Activated CD8-positive, alpha-beta T cell treated with anti-CD3 and anti-CD28 coated beads for 36 hours (primary cell): ENCODE measurements around the gene CD274. TPM values are rescaled to one million over a fixed set of nuclear protein-coding genes. Genes with fewer than 3 reads are reported as not detected.
A peak's percentile ranks its signal among the peaks of the same experiment; 100 is the strongest.

Experiments used
- ATAC-seq: fragments of 200-7000 bp; cut with Tn5 transposase; one replicate; pipeline ENCODE4 v1.10.0; 2021; ENCODE audit warnings: mild to moderate bottlenecking, moderate library complexity
- CTCF ChIA-PET: fragments of 350-600 bp; sonication (Branson Sonifier 250); formaldehyde crosslinking; loops from one replicate; lab custom pipeline; 2021; ENCODE audit warnings: antibody characterized with exemption; lab: Charles Lee
- POLR2A ChIA-PET: fragments of 350-600 bp; sonication (Branson Sonifier 250); formaldehyde crosslinking; loops from one replicate; lab custom pipeline; 2021; ENCODE audit warnings: antibody characterized with exemption; lab: Charles Lee
- DNase-seq: peaks from one replicate; pipeline ENCODE4 v3.0.0-alpha.2; 2020
- H3K27ac Mint-ChIP-seq: one replicate; pipeline ENCODE4 v1.8.0; 2021; ENCODE audit warnings: mild to moderate bottlenecking, mixed read lengths
- H3K27me3 Mint-ChIP-seq: one replicate; pipeline ENCODE4 v1.8.0; 2021; ENCODE audit warnings: mixed read lengths
- H3K36me3 Mint-ChIP-seq: one replicate; pipeline ENCODE4 v1.8.0; 2021; ENCODE audit warnings: low read depth, mixed read lengths
- H3K4me1 Mint-ChIP-seq: one replicate; pipeline ENCODE4 v1.8.0; 2021; ENCODE audit warnings: low read depth, mixed read lengths
- H3K4me3 Mint-ChIP-seq: one replicate; pipeline ENCODE4 v1.8.0; 2021; ENCODE audit warnings: mild to moderate bottlenecking, moderate library complexity, mixed read lengths
- H3K9me3 Mint-ChIP-seq: one replicate; pipeline ENCODE4 v1.8.0; 2021; ENCODE audit warnings: mixed read lengths
- CTCF ChIP-seq: fragments of 200-600 bp; IDR thresholded peaks from one replicate; pipeline ENCODE4 v1.8.0; 2022; ENCODE audit warnings: antibody characterized with exemption, mild to moderate bottlenecking
- intact Hi-C: fragments of 100-400 bp; cut with micrococcal nuclease; formaldehyde crosslinking; loops from one replicate; pipeline ENCODE4 v1.10.0; 2022
- total RNA-seq, 2 experiments: library from RNA; stranded (reverse); gene quantifications; one replicate each; pipeline ENCODE4 v1.2.3, GENCODE V29; 2021

Gene CD274
- total RNA-seq, 2 experiments from 2014 or later, result 12.2 to 13.7 TPM

GRCh38 chr9:5445886-5446285, 4.5 kb upstream of the CD274 start:
- Mint-ChIP-seq H3K36me3 (no peaks in the 10 kb centered on the region), H3K4me1 (peaks cover 43% of the 10 kb centered on the region), H3K27me3 (peaks cover 2% of the 10 kb centered on the region), H3K9me3 (no peaks in the 10 kb centered on the region), H3K27ac (no peak overlapping the region), H3K4me3 (no peak overlapping the region)
- ATAC-seq (no peak), DNase-seq (no peak)
- intact Hi-C loops, result loop anchor here (10.0 kb wide), 1 partner anchor 691 kb away; no protein-coding TSS in a partner anchor
- TF ChIP-seq CTCF, result no peak
- ChIA-PET CTCF (interaction anchor here (1.0 to 5.3 kb wide), 3 partner anchors 142 to 259 kb away, joined by 3 to 80 read pairs (median 5); no protein-coding TSS in a partner anchor), POLR2A (no interaction called here)

GRCh38 chr9:5446451-5447236, 3.7 kb upstream of the CD274 start:
- ATAC-seq (peak; percentile 31), DNase-seq (no peak)
- Mint-ChIP-seq H3K4me1 (peaks cover 46% of the 10 kb centered on the region), H3K27ac (peak overlapping the region; percentile 86), H3K36me3 (peaks cover 1% of the 10 kb centered on the region), H3K27me3 (peaks cover 2% of the 10 kb centered on the region), H3K9me3 (no peaks in the 10 kb centered on the region), H3K4me3 (peak overlapping the region; percentile 0)
- ChIA-PET POLR2A (no interaction called here), CTCF (interaction anchor here (1.0 to 5.3 kb wide), 4 partner anchors 14 to 260 kb away, joined by 3 to 80 read pairs (median 4); no protein-coding TSS in a partner anchor)
- peak; percentile 17 for TF ChIP-seq CTCF
- intact Hi-C loops, result loop anchor here (10.0 kb wide), 1 partner anchor 692 kb away; no protein-coding TSS in a partner anchor

GRCh38 chr9:5447337-5447736, 3.0 kb upstream of the CD274 start:
- CTCF ChIA-PET, result interaction anchor here (1.2 to 5.3 kb wide), 3 partner anchors 14 to 261 kb away, joined by 4 to 80 read pairs (median 5); no protein-coding TSS in a partner anchor
- intact Hi-C loops, result loop anchor here (10.0 kb wide), 1 partner anchor 693 kb away; no protein-coding TSS in a partner anchor
- H3K9me3 Mint-ChIP-seq, result no peaks in the 10 kb centered on the region
- no peak for TF ChIP-seq CTCF
- H3K4me1 Mint-ChIP-seq, result peaks cover 50% of the 10 kb centered on the region
- POLR2A ChIA-PET, result interaction anchor here (1.3 kb wide), 1 partner anchor 12 kb away, joined by 7 read pairs; no protein-coding TSS in a partner anchor
- peaks cover 5% of the 10 kb centered on the region for H3K36me3 Mint-ChIP-seq
- DNase-seq, result peak; percentile 30
- peak; percentile 12 for ATAC-seq
- peaks cover 2% of the 10 kb centered on the region for H3K27me3 Mint-ChIP-seq
- no peak overlapping the region for H3K4me3 Mint-ChIP-seq
- H3K27ac Mint-ChIP-seq, result peak overlapping the region; percentile 86

- DNase-seq, result no peak
- Mint-ChIP-seq H3K9me3 (no peaks in the 10 kb centered on the region), H3K4me1 (peaks cover 56% of the 10 kb centered on the region), H3K36me3 (peaks cover 8% of the 10 kb centered on the region), H3K27me3 (peaks cover 2% of the 10 kb centered on the region), H3K27ac (peak overlapping the region; percentile 73), H3K4me3 (no peak overlapping the region)
- intact Hi-C loops, result loop anchor here (10.0 kb wide), 1 partner anchor 693 kb away; no protein-coding TSS in a partner anchor
- ChIA-PET CTCF (interaction anchor here (0.9 to 5.3 kb wide), 2 partner anchors 140 to 147 kb away, joined by 3 to 80 read pairs; no protein-coding TSS in a partner anchor), POLR2A (interaction anchor here (1.3 to 1.9 kb wide), 3 partner anchors 10 to 20 kb away, joined by 3 to 7 read pairs (median 4); partner anchors contain the start of gene PLGRKT)
- TF ChIP-seq CTCF, result no peak
- ATAC-seq, result no peak
These were observed 2.3 kb upstream of the CD274 start for GRCh38 chr9:5448016-5448415.
